T-cell (primary cell): ENCODE measurements around the gene PARD3. TPM values are rescaled to one million over a fixed set of nuclear protein-coding genes. Genes with fewer than 3 reads are reported as not detected.

Source experiments
- ATAC-seq, 4 experiments: fragments of 200-7000 bp in 3 of 4; fragments of 150-1000 bp in 1 of 4; cut with Tn5 transposase; replicated peaks in 1 of 4; 1 replicate in 3 of 4; 2 replicates in 1 of 4; pipeline ENCODE4 v1.10.0; 2021; ENCODE audit warnings: moderate library complexity in 3 of 4, mild to moderate bottlenecking in 2 of 4, moderate number of reproducible peaks in 1 of 4
- CTCF ChIA-PET, 2 donors: fragments of 300-600 bp; sonication (Branson Sonifier 250); formaldehyde crosslinking; loops; one replicate each; lab custom pipeline; 2022; ENCODE audit warnings: antibody characterized with exemption in 2 of 2; lab: Charles Lee
- POLR2A ChIA-PET, 2 donors: fragments of 300-600 bp; sonication (Branson Sonifier 250); formaldehyde crosslinking; loops; one replicate each; lab custom pipeline; 2022; ENCODE audit warnings: antibody characterized with exemption in 2 of 2; lab: Charles Lee
- DNase-seq, 35 experiments: peaks; one replicate each; pipeline versions ENCODE4 v3.0.0 to v3.0.0-alpha.2; 2013 to 2023
- H3K27ac ChIP-seq: one replicate; pipeline ENCODE4 v1.5.1; 2013; ENCODE audit warnings: low read length
- H3K27me3 ChIP-seq, 2 experiments: replicated peaks in 1 of 2; 1 replicate in 1 of 2; 2 replicates in 1 of 2; pipeline versions ENCODE4 v1.6.1 to v1.7.0; 2013; ENCODE audit warnings: low read length in 1 of 2, mixed read lengths in 1 of 2; ENCODE audit not compliant: control insufficient read depth in 2 of 2, insufficient read depth in 2 of 2; ENCODE audit errors: extremely low read depth in 1 of 2
- H3K36me3 ChIP-seq, 2 donors: 1 replicate in 1 of 2; 2 replicates in 1 of 2; pipeline versions ENCODE4 v1.6.1 to v1.7.0; 2013; ENCODE audit warnings: low read length in 1 of 2; ENCODE audit not compliant: control insufficient read depth in 2 of 2, insufficient read depth in 1 of 2; ENCODE audit errors: extremely low read depth in 1 of 2
- H3K4me1 ChIP-seq, 2 experiments: 1 replicate in 1 of 2; 2 replicates in 1 of 2; pipeline versions ENCODE4 v1.6.1 to v1.7.0; 2013; ENCODE audit warnings: low read length in 2 of 2, mixed read lengths in 1 of 2; ENCODE audit not compliant: insufficient read depth in 2 of 2, control insufficient read depth in 1 of 2; ENCODE audit errors: extremely low read depth in 1 of 2
- H3K4me3 ChIP-seq, 2 donors: 1 replicate in 1 of 2; 2 replicates in 1 of 2; pipeline versions ENCODE4 v1.5.1 to v1.7.0; 2013; ENCODE audit warnings: mild to moderate bottlenecking in 2 of 2, low read length in 1 of 2, moderate library complexity in 1 of 2; ENCODE audit not compliant: control insufficient read depth in 1 of 2; ENCODE audit errors: extremely low read depth in 1 of 2
- H3K9me3 ChIP-seq: 2 replicates; pipeline ENCODE4 v1.7.0; 2013
- H3K27ac Mint-ChIP-seq, 2 donors: one replicate each; pipeline ENCODE4 v1.8.0; 2020 to 2021; ENCODE audit warnings: mild to moderate bottlenecking in 2 of 2, mixed read lengths in 2 of 2
- H3K27me3 Mint-ChIP-seq, 2 donors: one replicate each; pipeline ENCODE4 v1.8.0; 2021 to 2022; ENCODE audit warnings: mixed read lengths in 2 of 2
- H3K36me3 Mint-ChIP-seq: one replicate; pipeline ENCODE4 v1.8.0; 2021; ENCODE audit warnings: mixed read lengths
- H3K4me1 Mint-ChIP-seq, 3 donors: one replicate each; pipeline ENCODE4 v1.8.0; 2020 to 2022; ENCODE audit warnings: mixed read lengths in 3 of 3, mild to moderate bottlenecking in 1 of 3
- H3K4me3 Mint-ChIP-seq, 3 donors: one replicate each; pipeline ENCODE4 v1.8.0; 2020 to 2022; ENCODE audit warnings: mild to moderate bottlenecking in 3 of 3, mixed read lengths in 3 of 3, moderate library complexity in 3 of 3
- H3K9me3 Mint-ChIP-seq, 3 donors: one replicate each; pipeline ENCODE4 v1.8.0; 2020 to 2022; ENCODE audit warnings: mixed read lengths in 3 of 3
- WGBS: methylation state at CpG from one replicate; pipeline ENCODE4 v1.1.5; 2013; ENCODE audit warnings: missing lambda C conversion rate; ENCODE audit not compliant: insufficient coverage; 5-methylcytosine and 5-hydroxymethylcytosine counted together
- total RNA-seq, 35 experiments: library from RNA in 6 of 35; stranded (reverse) in 6 of 35; fragments of 120-200 nt in 1 of 35; gene quantifications; one replicate each; pipeline versions ENCODE4 v1.2.1 to v1.2.4 and lab custom pipeline; 2013 to 2026

Gene PARD3
- total RNA-seq, 5 donors from 2014 or later (not counting 1 experiment from before 2014, with no cell fraction given) = 0.36 to 0.92 (median 0.65) TPM

DNA sequence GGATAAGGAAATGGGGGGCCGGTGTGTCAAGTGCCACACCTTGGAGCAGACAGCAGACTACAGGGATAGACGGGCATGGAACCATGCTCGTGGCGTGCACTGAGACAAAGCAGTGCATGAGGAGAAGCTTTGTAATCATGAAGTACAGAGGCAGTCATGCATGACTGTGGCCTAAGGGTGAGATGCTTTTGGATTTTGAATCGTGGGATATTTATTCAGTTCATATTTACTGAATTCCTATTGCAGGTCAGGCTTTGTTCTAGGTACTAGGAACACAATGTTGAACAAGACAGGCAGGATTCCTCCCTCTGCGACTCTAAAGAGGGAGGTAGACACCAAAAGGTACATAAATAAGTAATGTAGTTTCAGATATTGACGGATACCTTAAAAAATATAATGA lies 597.6 kb downstream of the PARD3 start:
- Histone ChIP-seq H3K27me3 (peaks cover 0 to 3% of the 10 kb centered on the region in 2 experiments), H3K4me3 (no peak overlapping the region), H3K27ac (no peak overlapping the region), H3K4me1 (peaks cover 0 to 16% of the 10 kb centered on the region in 2 experiments), H3K9me3 (no peaks in the 10 kb centered on the region), H3K36me3 (no peaks in the 10 kb centered on the region)
- DNase-seq = no peak
- POLR2A ChIA-PET = no interaction called here
- CTCF ChIA-PET = no interaction called here
- Mint-ChIP-seq H3K9me3 (no peaks in the 10 kb centered on the region), H3K4me1 (peaks cover 8 to 24% (median 10%) of the 10 kb centered on the region in 3 donors), H3K27me3 (no peaks in the 10 kb centered on the region), H3K4me3 (no peak overlapping the region), H3K36me3 (no peaks in the 10 kb centered on the region), H3K27ac (no peak overlapping the region)
- no peak for ATAC-seq
- WGBS = 88% methylated on average over 4 of the region's 7 CpGs

DNA sequence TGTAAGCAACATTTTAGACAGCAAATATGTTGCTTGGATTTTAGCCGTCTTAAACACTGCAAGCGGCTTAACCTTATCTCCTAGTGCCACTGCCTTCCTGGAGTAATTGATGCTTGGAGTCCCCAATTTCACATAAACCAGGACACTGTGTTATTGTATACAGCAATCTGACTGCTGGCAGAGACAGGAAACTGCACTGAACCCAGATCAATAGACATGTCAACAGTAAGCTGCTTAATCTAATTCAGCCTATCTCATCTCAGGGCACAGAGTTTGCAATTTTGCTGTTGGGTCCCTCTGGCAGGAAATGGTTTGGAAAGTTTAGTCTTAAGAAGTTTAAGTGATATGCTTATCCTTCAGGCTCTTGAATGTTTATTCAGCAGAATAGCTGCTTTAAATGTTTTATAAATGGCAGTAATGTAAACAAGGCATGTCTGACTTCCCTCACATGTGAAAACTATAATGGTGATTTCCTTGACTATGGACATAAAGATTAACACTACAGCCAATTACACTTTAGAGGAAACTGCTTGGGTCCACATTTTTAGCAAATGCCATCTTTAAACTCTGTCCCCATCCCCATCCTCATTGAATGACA lies 598.6 kb downstream of the PARD3 start:
- no peaks in the 10 kb centered on the region for H3K27me3 Mint-ChIP-seq

DNA sequence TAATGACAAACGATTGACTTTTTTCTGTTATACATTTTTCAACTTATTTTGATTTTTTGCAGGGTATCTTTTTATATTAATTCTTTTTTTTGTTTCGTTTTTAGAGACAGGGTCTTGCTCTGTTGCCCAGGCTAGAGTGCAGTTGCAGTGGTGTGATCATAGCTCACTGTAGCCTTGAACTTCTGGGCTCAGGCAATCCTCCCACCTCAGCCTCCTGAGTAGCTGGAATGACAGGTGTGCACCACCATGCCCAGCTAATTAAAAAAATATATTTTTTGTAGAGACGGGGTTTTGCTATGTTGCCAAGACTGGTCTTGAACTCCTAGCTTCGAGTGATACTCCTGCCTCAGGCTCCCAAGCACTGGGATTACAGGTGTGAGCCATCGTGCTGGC lies 601.3 kb downstream of the PARD3 start:
- POLR2A ChIA-PET = no interaction called here
- no peak overlapping the region for H3K27ac Mint-ChIP-seq
- no peak for DNase-seq
- H3K4me3 Mint-ChIP-seq = no peak overlapping the region
- H3K9me3 ChIP-seq = no peaks in the 10 kb centered on the region
- CTCF ChIA-PET = no interaction called here
- peaks cover 0 to 4% (median 0%) of the 10 kb centered on the region in 3 donors for H3K4me1 Mint-ChIP-seq
- H3K9me3 Mint-ChIP-seq = no peaks in the 10 kb centered on the region
- ATAC-seq = no peak
- H3K36me3 Mint-ChIP-seq = no peaks in the 10 kb centered on the region
- no peaks in the 10 kb centered on the region for H3K36me3 ChIP-seq
- H3K27me3 Mint-ChIP-seq = no peaks in the 10 kb centered on the region
- no peak overlapping the region for H3K27ac ChIP-seq
- peaks cover 0 to 3% of the 10 kb centered on the region in 2 experiments for H3K4me1 ChIP-seq
- H3K4me3 ChIP-seq = no peak overlapping the region
- H3K27me3 ChIP-seq = no peaks in the 10 kb centered on the region
- WGBS = 90% methylated on average over 2 of the region's 5 CpGs

More for the DNA sequence above, 598.6 kb downstream of the PARD3 start:
- peaks cover 8 to 24% (median 10%) of the 10 kb centered on the region in 3 donors for H3K4me1 Mint-ChIP-seq
- CTCF ChIA-PET = no interaction called here
- POLR2A ChIA-PET = no interaction called here
- H3K27me3 ChIP-seq = peaks cover 0 to 3% of the 10 kb centered on the region in 2 experiments
- H3K9me3 Mint-ChIP-seq = no peaks in the 10 kb centered on the region
- H3K4me1 ChIP-seq = peaks cover 0 to 16% of the 10 kb centered on the region in 2 experiments
- no peak overlapping the region for H3K27ac ChIP-seq
- no peak overlapping the region for H3K4me3 Mint-ChIP-seq
- DNase-seq (no peak), ATAC-seq (no peak)
- no peaks in the 10 kb centered on the region for H3K9me3 ChIP-seq
- no peak overlapping the region for H3K4me3 ChIP-seq
- no peak overlapping the region for H3K27ac Mint-ChIP-seq
- 100% methylated on average over 1 of the region's 2 CpGs for WGBS
- no peaks in the 10 kb centered on the region for H3K36me3 Mint-ChIP-seq
- no peaks in the 10 kb centered on the region for H3K36me3 ChIP-seq

DNA sequence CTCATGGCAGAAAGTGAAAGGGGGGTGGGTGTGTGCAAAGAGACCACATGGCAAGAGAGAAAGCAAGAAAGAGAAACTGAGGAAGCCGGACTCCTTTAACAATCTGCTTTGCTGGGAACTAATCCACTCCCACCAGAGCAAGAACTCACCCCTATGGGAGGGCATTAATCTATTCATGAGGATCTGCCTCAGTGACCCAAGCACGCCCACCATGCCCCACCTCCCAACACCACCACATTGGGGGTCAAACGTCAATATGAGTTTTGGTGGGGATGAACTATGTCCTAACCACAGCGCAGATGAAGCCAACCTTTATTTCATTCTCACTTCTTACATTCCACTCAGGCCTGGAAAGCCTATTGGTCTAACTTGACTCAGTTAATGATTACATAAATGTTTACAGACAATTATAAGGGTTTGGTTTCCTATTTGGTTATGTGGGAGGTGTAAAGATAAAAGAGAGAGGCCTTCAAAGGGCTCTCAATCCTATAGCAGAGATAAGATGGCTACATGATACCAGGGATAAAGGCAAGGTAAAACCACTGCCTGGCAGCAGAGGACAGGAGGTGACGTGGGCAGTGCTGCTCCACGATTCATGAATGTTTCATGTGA lies 601.8 kb downstream of the PARD3 start:
- H3K27ac ChIP-seq = no peak overlapping the region
- no peaks in the 10 kb centered on the region for H3K27me3 Mint-ChIP-seq
- H3K9me3 Mint-ChIP-seq = no peaks in the 10 kb centered on the region
- ChIA-PET CTCF (interaction anchor here in 1 of 2 donors (0.6 kb wide), 1 partner anchor 441 kb away, joined by 3 read pairs; no protein-coding TSS in a partner anchor), POLR2A (interaction anchor here in 1 of 2 donors (0.5 kb wide), 1 partner anchor 8 kb away, joined by 4 read pairs; no protein-coding TSS in a partner anchor)
- H3K9me3 ChIP-seq = no peaks in the 10 kb centered on the region
- peaks cover 0 to 4% (median 0%) of the 10 kb centered on the region in 3 donors for H3K4me1 Mint-ChIP-seq
- H3K36me3 ChIP-seq = no peaks in the 10 kb centered on the region
- DNase-seq (no peak), ATAC-seq (no peak)
- H3K4me3 Mint-ChIP-seq = no peak overlapping the region
- no peak overlapping the region for H3K27ac Mint-ChIP-seq
- no CpG with 5 or more reads among the region's 6 CpGs for WGBS
- no peak overlapping the region for H3K4me3 ChIP-seq
- no peaks in the 10 kb centered on the region for H3K36me3 Mint-ChIP-seq
- peaks cover 0 to 3% of the 10 kb centered on the region in 2 experiments for H3K4me1 ChIP-seq
- H3K27me3 ChIP-seq = no peaks in the 10 kb centered on the region

DNA sequence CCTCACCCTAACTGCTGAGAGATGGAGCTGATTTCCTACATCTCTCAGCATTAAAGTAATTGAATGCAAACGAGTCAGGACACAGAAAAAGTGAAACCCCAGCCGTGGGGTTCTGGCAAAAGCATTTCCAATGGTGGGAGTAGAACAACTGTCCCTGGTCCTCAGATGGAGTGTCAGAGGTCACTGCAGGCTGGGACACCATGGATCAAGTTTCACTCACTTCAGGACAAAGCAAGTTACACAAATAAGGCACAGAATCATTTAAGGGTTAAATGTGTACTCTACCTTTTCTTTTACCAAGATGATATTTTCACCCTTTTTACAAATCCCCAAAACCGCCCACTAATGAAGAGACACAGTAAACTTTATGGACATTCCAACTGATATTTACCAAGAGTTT lies 607.8 kb downstream of the PARD3 start:
- peaks cover 9 to 10% of the 10 kb centered on the region in 2 experiments for H3K4me1 ChIP-seq
- H3K4me3 ChIP-seq = no peak overlapping the region
- Mint-ChIP-seq H3K4me3 (no peak overlapping the region), H3K4me1 (peaks cover 0 to 13% (median 6%) of the 10 kb centered on the region in 3 donors), H3K27ac (no peak overlapping the region), H3K27me3 (peaks cover 2 to 13% of the 10 kb centered on the region in 2 donors), H3K36me3 (no peaks in the 10 kb centered on the region), H3K9me3 (no peaks in the 10 kb centered on the region)
- DNase-seq = no peak
- ChIA-PET POLR2A (no interaction called here), CTCF (interaction anchor here in 1 of 2 donors (0.5 kb wide), 1 partner anchor 31 kb away, joined by 5 read pairs; no protein-coding TSS in a partner anchor)
- no peaks in the 10 kb centered on the region for H3K9me3 ChIP-seq
- no peaks in the 10 kb centered on the region for H3K36me3 ChIP-seq
- peaks cover 0 to 7% of the 10 kb centered on the region in 2 experiments for H3K27me3 ChIP-seq
- no peak for ATAC-seq
- 100% methylated on average over 1 of the region's 3 CpGs for WGBS
- no peak overlapping the region for H3K27ac ChIP-seq

DNA sequence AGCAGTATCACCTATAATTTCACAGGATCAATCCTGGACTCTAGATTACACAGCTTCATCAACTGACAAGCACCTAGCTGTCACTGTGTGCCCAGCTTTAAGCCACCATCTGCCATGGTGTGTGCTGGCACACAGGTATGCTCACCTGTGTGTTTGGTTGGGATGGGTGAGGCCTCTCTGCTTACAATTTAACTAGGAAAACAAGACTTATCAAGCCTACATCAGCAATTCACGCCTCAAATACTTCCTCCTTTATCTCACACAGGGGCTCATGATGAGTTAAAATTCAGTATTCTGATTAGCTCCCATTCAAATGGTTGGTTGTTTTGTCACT lies 608.2 kb downstream of the PARD3 start:
- DNase-seq (no peak), ATAC-seq (no peak)
- Mint-ChIP-seq H3K9me3 (no peaks in the 10 kb centered on the region), H3K27ac (no peak overlapping the region), H3K27me3 (peaks cover 2 to 13% of the 10 kb centered on the region in 2 donors), H3K4me3 (no peak overlapping the region), H3K36me3 (no peaks in the 10 kb centered on the region), H3K4me1 (peaks cover 0 to 13% (median 6%) of the 10 kb centered on the region in 3 donors)
- peaks cover 0 to 7% of the 10 kb centered on the region in 2 experiments for H3K27me3 ChIP-seq
- CTCF ChIA-PET = no interaction called here
- H3K4me1 ChIP-seq = peaks cover 9 to 10% of the 10 kb centered on the region in 2 experiments
- H3K4me3 ChIP-seq = no peak overlapping the region
- POLR2A ChIA-PET = no interaction called here
- H3K9me3 ChIP-seq = no peaks in the 10 kb centered on the region
- no CpG with 5 or more reads among the region's 1 CpG for WGBS
- no peaks in the 10 kb centered on the region for H3K36me3 ChIP-seq
- H3K27ac ChIP-seq = no peak overlapping the region
